ENCODE results near the gene IRF3.
A peak's percentile ranks its signal among the peaks of the same experiment; 100 is the strongest.

Gene IRF3, protein sequence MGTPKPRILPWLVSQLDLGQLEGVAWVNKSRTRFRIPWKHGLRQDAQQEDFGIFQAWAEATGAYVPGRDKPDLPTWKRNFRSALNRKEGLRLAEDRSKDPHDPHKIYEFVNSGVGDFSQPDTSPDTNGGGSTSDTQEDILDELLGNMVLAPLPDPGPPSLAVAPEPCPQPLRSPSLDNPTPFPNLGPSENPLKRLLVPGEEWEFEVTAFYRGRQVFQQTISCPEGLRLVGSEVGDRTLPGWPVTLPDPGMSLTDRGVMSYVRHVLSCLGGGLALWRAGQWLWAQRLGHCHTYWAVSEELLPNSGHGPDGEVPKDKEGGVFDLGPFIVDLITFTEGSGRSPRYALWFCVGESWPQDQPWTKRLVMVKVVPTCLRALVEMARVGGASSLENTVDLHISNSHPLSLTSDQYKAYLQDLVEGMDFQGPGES

DNA sequence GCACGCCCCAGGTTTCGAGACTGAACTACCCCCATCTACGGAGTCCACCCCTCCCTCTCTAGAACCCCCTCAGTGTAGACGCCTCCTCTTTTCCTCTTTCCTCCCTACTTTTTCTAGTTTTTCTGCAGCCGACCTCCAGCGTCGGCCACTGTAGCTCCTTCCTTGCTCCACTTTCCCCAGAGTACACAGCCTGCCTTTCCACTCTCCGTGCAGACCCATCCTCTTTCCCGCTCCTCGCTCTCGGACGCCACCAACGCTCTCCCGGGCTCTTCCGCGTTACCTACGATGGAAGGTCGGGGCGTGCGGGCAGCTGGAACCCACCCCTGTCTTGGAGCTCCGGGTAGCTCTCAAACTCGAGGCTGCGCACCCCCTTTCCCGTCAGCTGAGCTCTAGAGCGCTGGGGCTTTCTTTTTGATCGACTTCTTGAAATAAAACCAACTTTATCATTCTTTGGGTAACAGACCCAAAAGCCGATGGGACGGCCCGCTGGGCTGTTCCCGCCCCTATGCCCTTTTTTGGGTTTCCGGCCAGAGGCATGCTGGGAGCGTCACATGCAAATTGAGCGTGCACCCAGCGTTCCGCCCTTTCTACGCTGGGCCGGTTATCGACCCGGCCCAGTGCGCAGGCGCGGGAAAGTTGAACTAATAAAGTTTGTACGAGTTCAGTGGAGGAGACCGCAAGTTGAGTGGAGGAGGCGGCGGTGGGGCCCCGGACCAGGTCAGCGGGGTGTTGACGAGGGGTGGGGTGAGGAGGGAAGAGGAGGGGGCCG is at the start of gene IRF3, which contains the start of gene BCL2L12:
IRF3 (minus strand) TSS at position 507 of the 769 bp plus-strand sequence. CDS start 1,019 bp downstream, outside the sequence.
BCL2L12 (plus strand) TSS at position 583 of the 769 bp plus-strand sequence. CDS start 760 bp downstream, outside the sequence.
- peak; percentile 91 to 95 for DNase-seq

DNA sequence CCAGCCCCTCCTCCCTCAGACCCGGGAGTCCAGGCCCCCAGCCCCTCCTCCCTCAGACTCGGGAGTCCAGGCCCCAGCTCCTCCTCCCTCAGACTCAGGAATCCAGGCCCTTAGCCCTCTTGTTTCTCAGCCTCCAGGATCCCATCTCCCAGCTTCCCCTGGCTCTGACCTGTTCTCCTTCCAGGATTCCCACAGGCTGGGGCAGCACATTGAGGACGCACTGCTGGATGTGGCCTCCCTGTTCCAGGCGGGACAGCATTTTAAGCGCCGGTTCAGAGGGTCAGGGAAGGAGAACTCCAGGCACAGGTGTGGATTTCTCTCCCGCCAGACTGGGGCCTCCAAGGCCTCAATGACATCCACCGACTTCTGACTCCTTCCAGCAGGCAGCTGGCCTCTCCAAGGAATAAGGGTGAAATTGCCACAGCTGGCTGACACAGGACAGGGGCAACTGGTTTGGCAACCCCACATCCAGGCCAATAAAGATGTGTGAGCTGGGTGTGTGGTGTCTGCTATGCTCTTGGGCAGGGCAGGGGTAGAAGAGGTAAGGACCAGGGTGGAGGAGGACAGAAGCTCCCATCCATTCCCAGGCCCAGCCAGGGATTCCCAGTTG is 47.7 kb upstream of the IRF3 start:
- no peak for DNase-seq

DNA sequence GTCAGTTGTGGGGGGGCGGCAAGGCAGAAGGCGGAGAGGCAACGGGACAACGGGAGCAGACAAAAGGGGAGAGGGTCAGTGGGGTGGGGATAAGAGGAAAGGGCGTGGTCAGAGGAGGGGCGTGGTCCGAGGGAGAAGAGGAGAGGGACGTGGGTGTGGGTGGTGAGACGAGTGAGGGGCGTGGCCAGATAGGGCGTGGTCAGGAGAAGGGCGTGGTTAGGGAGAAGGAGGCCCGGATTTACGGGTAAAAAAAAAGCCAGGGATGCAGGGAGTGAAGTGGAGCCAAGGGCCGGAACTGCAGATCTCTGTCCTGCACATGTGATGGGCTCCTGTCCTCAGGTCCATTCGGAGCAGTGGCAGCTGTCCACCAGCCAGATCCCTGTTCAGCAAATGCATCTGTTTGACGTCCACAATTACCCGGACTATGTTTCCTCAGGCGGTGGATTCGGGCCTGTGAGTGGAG is 46.8 kb upstream of the IRF3 start:
- no peak for DNase-seq

DNA sequence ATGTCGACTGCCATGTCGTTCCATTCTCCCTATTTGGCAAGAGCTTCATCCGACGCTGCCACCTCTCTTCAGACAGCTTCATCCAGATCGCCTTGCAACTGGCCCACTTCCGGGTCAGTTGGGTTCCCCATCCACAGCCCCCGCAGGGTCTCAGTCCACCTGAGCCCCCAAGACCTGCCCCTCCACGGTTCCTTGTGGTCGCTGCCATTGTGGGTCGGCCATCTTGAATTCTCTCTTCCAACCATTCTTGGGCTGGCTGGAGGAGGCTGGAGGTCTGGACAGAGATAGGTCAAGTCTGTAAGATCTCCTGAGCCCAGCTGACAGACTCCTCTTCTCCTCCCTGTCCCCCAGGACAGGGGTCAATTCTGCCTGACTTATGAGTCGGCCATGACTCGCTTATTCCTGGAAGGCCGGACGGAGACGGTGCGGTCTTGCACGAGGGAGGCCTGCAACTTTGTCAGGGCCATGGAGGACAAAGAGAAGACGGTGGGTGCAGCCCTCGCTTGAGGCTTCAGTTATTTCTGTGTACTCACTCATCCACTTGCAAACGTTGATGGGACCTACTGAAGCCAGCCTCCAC is 44.8 kb upstream of the IRF3 start:
- DNase-seq, result no peak

DNA sequence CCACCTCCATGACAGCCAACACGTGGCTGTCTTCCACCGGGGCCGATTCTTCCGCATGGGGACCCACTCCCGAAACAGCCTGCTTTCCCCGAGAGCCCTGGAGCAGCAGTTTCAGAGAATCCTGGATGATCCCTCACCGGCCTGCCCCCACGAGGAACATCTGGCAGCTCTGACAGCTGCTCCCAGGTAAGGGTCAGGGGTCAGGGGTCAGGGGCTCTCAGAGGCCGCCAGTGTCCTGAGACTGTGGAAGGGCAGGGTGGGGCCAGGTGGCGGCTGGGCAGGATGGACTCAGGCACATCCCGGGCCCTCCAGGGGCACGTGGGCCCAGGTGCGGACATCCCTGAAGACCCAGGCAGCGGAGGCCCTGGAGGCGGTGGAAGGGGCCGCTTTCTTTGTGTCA is 40.3 kb upstream of the IRF3 start:
- DNase-seq, result no peak

DNA sequence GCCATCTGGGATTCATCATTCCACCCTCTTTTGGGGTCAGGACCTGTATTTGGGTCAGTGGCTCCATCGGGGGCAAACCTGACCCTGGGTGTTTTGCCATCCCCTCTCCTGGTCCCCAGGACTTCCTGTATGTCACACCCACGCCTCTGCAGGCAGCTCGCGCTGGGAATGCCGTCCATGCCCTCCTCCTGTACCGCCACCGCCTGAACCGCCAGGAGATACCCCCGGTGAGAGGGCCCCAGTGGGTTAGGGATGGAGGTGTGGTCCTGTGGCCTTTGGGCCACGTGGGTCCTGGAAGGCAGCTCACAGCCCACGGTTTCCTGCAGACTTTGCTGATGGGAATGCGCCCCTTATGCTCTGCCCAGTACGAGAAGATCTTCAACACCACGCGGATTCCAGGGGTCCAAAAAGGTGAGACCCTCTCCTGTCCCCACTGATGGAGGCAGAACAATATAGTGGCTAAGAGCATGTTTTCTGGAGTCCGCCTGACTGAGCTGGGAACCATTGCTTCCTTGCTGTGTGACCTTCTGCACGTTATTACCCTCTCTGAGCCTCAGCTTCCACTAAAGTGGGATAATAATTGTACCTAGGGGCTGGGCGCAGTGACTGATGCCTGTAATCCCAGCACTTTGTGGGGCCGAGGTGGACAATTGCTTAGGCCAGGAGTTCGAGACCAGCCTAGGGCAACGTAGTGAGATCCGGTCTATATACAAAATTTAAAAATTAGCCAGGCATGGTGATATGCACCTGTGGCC is 39.4 kb upstream of the IRF3 start:
- DNase-seq, result no peak

DNA sequence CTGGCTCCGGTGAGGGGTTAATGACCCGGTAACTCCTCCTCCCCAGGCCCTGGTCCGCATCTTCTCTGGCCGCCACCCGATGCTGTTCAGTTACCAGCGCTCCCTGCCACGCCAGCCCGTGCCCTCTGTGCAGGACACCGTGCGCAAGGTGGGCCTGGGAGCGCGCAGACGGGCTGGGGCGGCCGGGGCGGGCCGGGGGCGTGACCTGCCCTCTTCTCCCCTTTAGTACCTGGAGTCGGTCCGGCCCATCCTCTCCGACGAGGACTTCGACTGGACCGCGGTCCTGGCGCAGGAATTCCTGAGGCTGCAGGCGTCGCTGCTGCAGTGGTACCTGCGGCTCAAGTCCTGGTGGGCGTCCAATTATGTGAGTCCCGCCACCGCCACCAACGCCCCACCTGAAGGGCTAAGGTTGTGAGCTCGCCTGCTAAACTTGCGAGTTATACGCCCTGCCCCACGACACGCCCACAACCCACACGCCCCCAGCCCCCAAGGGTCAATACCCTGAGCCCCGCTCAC is 35.7 kb upstream of the IRF3 start:
- DNase-seq, result no peak

DNA sequence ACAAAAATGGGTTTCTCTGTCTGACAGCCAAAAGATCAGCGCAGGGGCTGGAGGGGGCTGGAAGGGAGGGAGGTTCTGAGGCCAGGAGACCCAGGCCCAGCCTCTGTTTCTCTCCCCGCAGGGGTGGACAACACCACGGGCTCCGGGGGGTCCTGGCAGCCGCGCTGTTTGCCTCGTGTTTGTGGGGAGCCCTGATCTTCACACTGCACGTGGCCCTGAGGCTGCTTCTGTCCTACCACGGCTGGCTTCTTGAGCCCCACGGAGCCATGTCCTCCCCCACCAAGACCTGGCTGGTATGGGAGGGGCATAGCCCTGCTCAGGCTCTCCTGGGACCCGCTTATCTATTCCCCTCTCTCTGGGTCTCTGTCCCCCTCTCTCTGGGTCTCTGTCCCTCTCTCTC is 34.9 kb upstream of the IRF3 start:
- DNase-seq, result no peak

DNA sequence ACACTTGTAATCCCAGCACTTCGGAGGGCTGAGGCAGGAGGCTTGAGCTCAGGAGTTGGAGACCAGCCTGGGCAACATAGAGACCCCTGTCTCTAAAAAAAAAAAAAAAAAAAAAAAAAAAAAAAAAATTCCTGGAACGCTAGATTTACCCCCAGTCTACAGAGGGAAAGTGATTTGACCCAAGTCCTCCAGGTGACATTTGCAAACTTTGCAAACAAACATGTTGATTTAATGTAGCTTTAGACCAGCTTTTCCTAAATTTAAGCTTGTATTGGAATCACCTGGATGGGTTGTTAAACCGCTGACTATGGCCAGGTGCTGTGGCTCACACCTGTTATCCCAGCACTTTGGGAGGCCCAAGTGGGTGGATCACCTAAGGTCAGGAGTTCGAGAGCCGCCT is 33.7 kb upstream of the IRF3 start:
- DNase-seq, result no peak

DNA sequence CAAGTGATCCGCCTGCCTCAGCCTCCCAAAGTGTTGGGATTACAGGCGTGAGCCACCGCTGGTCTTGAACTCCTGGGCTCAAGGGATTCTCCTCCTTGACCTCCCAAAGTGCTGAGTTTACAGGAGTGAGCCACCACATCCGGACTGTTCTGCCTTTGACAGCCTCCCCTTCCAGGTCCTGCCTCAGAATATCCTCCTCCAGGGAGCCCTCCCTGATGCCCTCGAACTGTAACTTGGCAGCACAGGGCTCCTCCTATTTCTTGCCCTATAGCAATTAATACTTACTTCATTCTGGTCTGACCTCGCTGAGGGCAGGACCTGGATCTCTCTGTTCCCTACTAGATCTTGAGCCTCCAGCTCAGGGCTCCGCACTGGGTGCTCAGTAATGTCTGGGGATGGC is 31.2 kb upstream of the IRF3 start:
- no peak for DNase-seq

DNA sequence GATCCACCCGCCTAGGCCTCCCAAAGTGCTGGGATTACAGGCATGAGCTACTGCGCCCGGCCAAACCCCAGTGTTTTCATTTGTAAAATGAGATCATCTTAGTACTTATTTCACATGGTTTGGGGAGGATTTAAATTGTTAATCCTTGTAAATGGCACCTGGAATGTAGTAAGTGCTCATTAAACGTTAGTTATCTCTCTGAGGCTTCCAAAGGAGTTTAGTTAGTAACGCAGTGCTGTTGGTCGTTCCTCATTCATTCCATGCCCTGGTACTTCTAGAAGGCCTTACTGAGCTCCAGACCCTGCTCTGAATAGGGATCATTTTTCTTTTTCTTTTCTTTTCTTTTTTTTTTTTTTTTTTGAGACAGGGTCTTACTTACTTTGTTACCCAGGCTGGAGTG is 30.5 kb upstream of the IRF3 start:
- DNase-seq, result no peak

DNA sequence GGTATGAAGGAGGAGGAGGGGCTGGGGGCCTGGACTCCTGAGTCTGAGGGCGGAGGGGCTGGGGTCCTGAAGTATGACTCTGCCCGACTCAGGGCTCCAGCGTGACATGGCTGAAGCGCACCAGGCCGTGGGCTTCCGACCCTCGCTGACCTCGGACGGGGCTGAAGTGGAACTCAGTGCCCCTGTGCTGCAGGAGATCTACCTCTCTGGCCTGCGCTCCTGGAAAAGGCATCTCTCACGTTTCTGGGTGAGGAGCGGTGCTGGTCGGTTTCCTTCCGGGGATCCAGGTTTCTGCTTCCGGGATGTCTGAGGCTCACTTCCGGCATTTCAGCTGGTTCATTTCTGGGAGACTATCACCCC is 26.5 kb upstream of the IRF3 start:
- no peak for DNase-seq

DNA sequence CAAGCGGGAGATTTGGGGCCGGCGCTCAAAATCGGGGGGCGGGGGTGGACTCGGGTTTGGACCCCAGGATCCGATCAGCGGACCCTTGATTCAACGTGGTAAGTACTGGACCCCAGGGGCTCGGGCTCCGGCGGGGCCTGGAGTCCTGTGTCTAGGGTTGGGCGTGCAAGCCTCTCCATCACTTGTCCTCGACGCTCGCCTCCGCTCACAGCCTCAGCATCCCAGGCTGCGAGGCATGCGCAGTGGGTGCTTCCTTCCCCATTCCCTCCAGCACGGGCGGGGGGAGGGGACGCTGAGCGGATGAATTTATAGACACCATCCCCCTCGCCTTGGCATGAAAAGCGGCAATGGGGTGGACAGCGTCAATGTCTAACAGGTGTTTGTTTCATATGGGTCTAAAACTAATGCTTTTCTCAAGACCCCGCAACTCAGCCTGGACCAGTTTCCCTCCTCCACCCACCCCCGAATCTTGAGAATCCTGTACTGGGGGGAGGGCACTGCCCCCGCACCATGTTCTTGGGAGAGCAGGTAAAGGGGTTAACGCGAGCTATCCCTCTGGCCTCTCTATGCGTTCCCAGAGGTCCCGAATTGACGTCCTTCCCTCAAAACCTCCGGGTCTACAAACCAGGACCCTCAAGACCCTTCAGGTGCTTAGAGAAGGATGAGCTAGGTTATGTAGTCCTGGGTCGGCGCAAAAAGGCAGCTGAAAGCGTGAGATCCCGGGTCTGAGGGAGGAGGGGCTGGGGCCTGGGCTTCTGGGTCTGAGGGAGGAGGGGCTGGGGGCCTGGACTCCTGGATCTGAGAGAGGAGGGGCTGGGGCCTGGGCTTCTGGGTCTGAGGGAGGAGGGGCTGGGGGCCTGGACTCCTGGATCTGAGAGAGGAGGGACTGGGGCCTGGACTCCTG is 25.8 kb upstream of the IRF3 start:
- no peak for DNase-seq

DNA sequence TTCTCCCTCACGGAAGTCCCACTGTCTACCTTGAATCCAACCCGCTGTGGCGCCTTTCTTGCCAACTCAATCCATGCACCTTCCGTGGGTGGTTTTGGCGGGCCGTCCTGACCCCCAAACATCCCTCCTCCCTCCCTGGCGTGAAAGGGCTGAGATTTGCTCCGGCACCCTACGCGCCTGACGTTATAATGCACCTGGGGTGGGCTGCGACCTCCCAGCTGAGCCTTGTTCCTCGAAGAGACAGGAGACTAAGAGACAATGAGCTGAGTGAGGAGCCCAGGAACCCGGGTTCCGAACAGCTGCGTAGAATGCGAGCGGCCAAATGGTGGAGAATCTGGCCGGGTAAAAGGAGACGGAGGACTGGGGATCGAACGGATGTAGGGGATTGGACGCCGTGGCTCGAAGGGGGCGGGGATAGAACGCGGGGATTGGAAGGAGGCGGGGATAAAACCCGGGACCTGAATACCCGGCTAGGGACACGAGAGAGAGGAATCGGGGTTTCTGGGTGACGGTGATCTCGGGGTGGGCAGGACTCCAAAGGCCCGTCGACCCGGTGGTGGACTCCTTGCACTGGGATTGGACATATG is 25.1 kb upstream of the IRF3 start, which contains the start of gene CPT1C:
CPT1C (plus strand) TSS at position 461 of the 587 bp plus-strand sequence. CDS start 1,137 bp downstream, outside the sequence.
- DNase-seq, result no peak

DNA sequence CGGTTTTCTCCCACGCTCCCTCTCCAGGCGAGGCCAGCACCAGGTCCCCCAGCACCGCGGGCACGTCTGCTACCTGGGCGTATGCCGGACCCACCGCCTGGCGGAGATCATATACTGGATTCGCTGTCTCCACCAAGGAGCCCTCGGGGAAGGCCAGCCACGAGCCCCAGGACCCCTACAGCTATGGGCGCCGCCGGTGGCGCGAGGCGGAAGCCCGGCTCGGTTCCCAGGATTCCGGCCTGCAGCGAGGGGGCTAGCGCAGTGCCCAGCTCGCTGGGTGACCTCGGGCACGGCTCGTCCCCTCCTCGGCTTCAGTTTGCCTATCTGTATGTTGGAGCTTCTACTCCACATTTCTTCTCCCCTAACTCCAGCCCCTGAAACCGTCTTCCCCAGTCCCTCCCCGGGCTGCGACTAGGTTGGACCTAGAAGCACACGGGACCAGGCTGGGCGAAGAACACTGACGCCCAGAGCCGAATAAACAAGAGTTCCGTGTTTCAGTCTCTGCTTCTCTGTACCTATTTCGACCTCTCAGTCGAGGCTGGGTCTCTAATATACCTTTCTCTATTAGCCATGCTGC is 24.5 kb upstream of the IRF3 start:
- DNase-seq, result no peak

DNA sequence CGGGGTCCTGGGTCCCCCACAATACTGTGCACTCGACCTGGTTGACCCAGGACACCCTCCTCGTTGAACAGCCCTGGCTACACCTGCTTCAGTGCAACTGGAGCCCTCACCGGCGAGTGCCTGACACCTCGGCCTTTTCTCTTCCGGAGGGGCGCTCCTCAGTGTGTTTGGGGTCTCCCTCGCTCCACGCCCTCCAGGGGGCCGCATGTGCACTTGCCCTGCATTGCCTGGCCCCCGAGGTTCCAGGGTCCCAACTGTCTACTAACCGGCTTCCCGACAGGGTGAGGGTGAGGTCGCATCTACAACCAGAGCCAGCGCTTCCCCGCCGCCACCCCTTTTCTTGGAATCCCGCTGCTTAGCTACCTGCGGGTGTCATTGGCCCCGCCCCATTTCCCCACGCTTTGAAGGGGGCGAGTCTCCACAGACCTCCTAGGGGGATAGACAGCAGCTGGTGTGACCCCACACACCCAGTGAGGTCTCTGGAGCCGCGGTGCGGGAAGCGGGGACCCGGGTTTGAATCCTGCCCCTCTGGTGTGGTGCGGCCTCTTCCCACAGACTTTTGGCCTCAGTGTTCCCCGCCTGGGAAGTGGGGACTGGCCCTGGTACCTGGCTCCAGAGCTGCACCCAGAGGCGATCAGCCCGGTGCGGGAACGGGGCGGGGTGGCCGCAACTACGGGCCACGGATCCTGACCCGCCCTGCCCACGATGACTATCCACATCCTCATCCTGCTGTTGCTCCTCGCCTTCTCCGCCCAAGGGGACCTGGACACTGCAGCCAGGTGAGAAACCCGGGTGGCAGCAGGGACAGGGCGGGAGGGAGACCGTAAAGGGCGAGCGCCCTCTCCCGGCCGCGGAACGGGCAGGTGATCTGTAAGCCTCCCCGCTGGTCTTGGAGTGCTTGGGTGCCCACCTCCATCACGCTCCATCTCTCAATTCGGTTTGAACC is 23.7 kb upstream of the IRF3 start, which contains the start of gene ADM5:
ADM5 (plus strand) TSS at position 462 of the 946 bp plus-strand sequence; CDS start at position 706, 244 bp downstream.
- DNase-seq, result no peak

DNA sequence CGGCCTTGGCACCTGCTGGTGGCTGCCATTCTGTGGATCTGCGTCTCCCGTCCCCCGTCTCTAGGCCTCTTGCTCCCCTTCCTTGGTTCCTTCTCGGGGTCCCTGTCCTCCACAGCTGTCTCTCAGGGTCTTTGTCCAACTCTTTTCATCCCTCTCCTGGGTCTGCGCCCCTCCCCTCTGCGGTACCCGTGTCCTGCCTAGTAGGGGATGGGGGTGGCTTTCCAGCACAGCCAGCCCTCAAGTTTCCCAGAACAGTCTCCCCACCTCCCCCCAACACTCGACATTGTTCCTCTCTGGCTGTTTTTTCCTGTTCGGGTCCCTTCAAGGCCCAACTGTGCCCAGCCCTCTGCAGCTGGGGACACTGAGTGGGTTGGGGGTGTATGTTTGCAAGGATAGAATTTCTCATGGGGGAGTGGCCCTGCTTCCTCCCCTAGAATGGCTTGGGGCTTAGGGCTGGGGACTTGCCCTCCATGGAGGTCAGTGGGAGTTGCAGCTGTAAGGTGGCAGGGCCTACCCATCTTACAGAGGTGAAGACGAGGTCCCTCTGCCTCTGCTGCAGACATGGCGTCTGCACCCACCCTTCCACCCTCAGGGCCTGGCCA is 23.0 kb upstream of the IRF3 start:
- DNase-seq, result no peak

DNA sequence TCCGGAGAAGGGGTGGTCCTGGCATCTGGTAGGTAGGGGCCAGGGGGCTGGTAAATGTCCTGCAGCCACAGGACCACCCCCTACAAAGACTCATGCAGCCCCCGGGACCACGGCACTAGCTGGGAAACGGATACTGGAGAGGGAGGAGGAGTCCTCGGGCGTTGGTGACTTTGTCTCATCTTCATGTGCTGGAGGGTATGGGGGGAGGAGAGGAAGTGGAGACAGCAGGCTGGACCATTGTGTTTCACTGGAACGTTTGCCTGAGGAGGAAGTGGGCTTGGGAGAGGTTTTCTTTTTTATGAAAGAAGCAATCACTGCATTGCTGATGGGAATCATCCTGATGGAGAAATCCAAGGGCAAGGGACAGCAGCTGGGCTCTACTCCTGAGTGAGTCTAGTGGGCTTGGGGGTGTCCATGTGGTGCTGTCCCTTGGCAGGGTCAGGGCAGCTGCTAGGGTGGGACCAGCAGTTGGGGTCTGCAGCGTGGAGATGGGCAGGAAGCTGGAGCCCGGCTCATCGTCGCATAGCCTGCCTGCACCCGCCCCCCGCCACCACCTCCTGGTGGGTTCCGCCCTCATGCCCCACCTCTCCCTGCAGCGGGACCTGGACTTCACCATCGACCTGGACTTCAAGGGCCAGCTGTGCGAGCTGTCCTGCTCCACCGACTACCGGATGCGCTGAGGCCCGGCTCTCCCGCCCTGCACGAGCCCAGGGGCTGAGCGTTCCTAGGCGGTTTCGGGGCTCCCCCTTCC is 22.1 kb upstream of the IRF3 start:
- no peak for DNase-seq

All from AML-193 (cell line).